ENCODE measurements around the gene BRD3OS.
A peak's percentile ranks its signal among the peaks of the same experiment; 100 is the strongest.

BRD3OS gene

DNA sequence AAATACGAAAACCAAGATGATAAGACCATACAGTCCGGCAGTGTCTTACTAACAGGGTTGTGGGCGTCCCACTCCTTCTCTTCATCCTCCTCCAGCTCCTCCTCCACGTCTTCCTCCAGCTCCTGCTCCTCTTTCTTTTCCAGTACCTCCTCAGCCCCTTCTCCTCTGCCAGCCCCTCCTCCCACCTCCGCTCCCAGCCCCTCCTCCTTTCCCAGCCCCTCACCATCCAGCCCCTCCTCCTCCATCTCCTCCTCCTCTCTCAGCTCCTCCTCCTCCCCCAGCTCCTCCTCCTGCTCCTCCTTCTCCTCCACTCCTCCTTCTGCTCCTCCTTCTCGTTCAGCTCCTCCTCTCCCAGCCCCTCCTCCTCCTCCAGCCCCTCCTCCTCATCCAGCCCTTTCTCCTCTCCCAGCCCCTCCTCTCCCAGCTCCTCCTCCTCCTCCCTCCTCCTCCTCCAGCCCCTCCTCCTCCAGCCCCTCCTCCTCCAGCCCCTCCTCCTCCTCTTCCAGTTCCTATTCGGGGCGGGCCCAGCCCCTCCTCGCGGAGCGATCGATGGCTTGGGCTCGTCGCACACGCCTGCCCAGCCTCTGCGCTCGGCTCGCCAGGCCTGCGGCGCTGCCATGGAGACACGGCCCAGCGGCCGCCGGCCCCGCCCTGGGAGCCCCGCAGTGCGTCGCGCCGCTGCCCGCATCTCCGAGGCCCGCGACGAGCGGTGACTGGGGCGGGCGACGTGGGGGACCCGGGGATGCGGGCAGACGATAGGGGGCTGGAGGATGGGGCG is at the start of gene BRD3OS:
Gene BRD3OS (plus strand): TSS at position 654 of the 778 bp plus-strand sequence. CDS start 1,267 bp downstream, outside the sequence.
- Mint-ChIP-seq H3K27ac (no peak within 1 kb of the TSS), H3K36me3 (no peaks in the 10 kb centered on the region), H3K4me3 (peak within 1 kb of the TSS; percentile 79), H3K9me3 (ENCODE audit: low read depth) (no peaks in the 10 kb centered on the region), H3K4me1 (ENCODE audit: low read depth) (peaks cover 7% of the 10 kb centered on the region), H3K27me3 (no peaks in the 10 kb centered on the region)

- H3K36me3 Mint-ChIP-seq, result no peaks in the 10 kb centered on the region
- no peak overlapping the region for H3K27ac Mint-ChIP-seq
- H3K9me3 Mint-ChIP-seq (ENCODE audit: low read depth), result no peaks in the 10 kb centered on the region
- no peaks in the 10 kb centered on the region for H3K4me1 Mint-ChIP-seq (ENCODE audit: low read depth)
- H3K4me3 Mint-ChIP-seq, result no peak overlapping the region
- no peaks in the 10 kb centered on the region for H3K27me3 Mint-ChIP-seq
Observed at GRCh38 chr9:133975511-133975910, 49.8 kb upstream of the BRD3OS start.

- H3K27me3 Mint-ChIP-seq, result no peaks in the 10 kb centered on the region
- H3K36me3 Mint-ChIP-seq, result no peaks in the 10 kb centered on the region
- no peaks in the 10 kb centered on the region for H3K4me1 Mint-ChIP-seq (ENCODE audit: low read depth)
- no peak overlapping the region for H3K4me3 Mint-ChIP-seq
- no peak overlapping the region for H3K27ac Mint-ChIP-seq
- no peaks in the 10 kb centered on the region for H3K9me3 Mint-ChIP-seq (ENCODE audit: low read depth)
Observed at GRCh38 chr9:133976191-133976861, 49.0 kb upstream of the BRD3OS start.

GRCh38 chr9:133976887-133977286 is 48.4 kb upstream of the BRD3OS start:
- no peaks in the 10 kb centered on the region for H3K4me1 Mint-ChIP-seq (ENCODE audit: low read depth)
- H3K36me3 Mint-ChIP-seq, result no peaks in the 10 kb centered on the region
- H3K9me3 Mint-ChIP-seq (ENCODE audit: low read depth), result no peaks in the 10 kb centered on the region
- no peak overlapping the region for H3K4me3 Mint-ChIP-seq
- no peaks in the 10 kb centered on the region for H3K27me3 Mint-ChIP-seq
- no peak overlapping the region for H3K27ac Mint-ChIP-seq

GRCh38 chr9:133977421-133978201 is 47.7 kb upstream of the BRD3OS start:
- H3K4me3 Mint-ChIP-seq, result no peak overlapping the region
- H3K9me3 Mint-ChIP-seq (ENCODE audit: low read depth), result no peaks in the 10 kb centered on the region
- H3K36me3 Mint-ChIP-seq, result no peaks in the 10 kb centered on the region
- H3K4me1 Mint-ChIP-seq (ENCODE audit: low read depth), result no peaks in the 10 kb centered on the region
- H3K27me3 Mint-ChIP-seq, result no peaks in the 10 kb centered on the region
- H3K27ac Mint-ChIP-seq, result no peak overlapping the region

DNA sequence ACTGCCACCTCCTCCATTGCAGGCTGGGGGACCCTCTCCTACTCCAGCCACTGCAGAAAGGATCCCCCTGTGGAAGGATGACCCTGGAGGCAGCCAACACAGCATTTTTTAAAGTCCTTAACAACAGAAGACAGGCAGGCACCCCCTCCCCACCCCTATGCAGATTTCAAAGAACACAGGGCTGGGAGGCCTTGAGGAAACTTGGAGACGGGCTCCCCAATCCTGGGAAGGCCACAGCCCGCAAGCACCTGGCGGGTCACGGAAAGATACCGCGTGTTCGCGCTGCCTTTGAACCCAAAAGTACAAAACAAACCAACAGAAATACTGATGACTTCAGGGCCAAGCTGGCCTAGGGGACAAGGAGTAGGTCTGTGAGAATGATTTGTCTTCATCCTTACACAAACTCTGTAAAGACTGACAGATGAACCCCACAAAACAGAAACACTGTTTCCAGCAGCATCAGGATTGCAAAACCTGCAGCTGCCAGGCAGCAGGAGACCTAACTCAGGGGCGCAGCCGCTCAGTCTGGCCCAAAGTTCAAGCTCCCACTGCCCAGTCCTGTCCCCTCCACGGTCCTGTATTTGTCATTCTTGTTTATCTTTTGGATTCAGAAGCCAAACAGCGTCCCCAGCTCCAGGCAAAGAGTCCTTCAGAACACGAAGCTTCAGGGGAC is 46.9 kb upstream of the BRD3OS start:
- no peak overlapping the region for H3K27ac Mint-ChIP-seq
- H3K36me3 Mint-ChIP-seq, result no peaks in the 10 kb centered on the region
- no peaks in the 10 kb centered on the region for H3K9me3 Mint-ChIP-seq (ENCODE audit: low read depth)
- no peak overlapping the region for H3K4me3 Mint-ChIP-seq
- H3K27me3 Mint-ChIP-seq, result no peaks in the 10 kb centered on the region
- no peaks in the 10 kb centered on the region for H3K4me1 Mint-ChIP-seq (ENCODE audit: low read depth)

GRCh38 chr9:133978899-133979272 is 46.4 kb upstream of the BRD3OS start:
- Mint-ChIP-seq H3K36me3 (no peaks in the 10 kb centered on the region), H3K4me1 (ENCODE audit: low read depth) (no peaks in the 10 kb centered on the region), H3K9me3 (ENCODE audit: low read depth) (no peaks in the 10 kb centered on the region), H3K4me3 (no peak overlapping the region), H3K27me3 (no peaks in the 10 kb centered on the region), H3K27ac (no peak overlapping the region)

- no peak overlapping the region for H3K27ac Mint-ChIP-seq
- H3K27me3 Mint-ChIP-seq, result no peaks in the 10 kb centered on the region
- H3K4me1 Mint-ChIP-seq (ENCODE audit: low read depth), result no peaks in the 10 kb centered on the region
- H3K9me3 Mint-ChIP-seq (ENCODE audit: low read depth), result no peaks in the 10 kb centered on the region
- H3K36me3 Mint-ChIP-seq, result no peaks in the 10 kb centered on the region
- no peak overlapping the region for H3K4me3 Mint-ChIP-seq
Observed at GRCh38 chr9:133979273-133979920, 45.9 kb upstream of the BRD3OS start.

- no peaks in the 10 kb centered on the region for H3K36me3 Mint-ChIP-seq
- H3K9me3 Mint-ChIP-seq (ENCODE audit: low read depth), result no peaks in the 10 kb centered on the region
- H3K27me3 Mint-ChIP-seq, result no peaks in the 10 kb centered on the region
- H3K27ac Mint-ChIP-seq, result no peak overlapping the region
- no peak overlapping the region for H3K4me3 Mint-ChIP-seq
- H3K4me1 Mint-ChIP-seq (ENCODE audit: low read depth), result no peaks in the 10 kb centered on the region
Observed at GRCh38 chr9:133979921-133980863, 45.1 kb upstream of the BRD3OS start.

DNA sequence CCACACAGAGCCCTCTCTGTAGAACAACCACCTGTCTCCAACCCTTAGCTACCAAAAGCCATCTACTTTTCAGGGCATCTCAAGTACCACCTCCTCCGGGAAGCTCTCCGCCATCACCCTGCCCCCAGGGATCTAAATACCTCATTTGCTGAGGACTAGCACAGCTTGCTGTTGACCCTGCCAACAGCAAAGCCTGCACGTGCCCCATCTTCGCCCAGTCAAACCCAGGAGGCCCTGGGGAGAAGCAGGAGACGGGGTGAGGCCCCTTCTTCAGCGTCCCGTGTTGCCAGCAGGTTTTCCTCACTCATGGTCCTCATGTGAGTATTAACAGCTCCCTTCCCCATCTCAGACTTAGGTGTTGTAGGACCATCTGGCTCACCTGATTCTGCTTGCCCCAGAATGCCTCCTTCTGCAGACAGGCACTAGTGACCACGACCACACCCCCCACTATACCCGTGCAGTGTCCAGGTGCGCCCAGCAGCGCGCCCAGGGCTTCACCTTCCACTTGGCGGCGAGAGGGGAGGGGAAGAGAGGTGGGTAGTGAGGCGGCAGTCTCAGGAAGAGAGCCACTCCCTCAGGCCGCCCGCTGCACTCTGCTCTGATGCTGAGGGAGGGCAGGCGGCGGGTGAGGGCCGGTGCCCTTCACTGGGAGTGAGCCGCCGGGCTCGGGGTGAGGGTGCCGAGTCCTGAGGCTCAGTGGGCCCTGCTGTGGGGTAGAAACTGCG is 44.3 kb upstream of the BRD3OS start:
- Mint-ChIP-seq H3K9me3 (ENCODE audit: low read depth) (no peaks in the 10 kb centered on the region), H3K27me3 (no peaks in the 10 kb centered on the region), H3K4me3 (no peak overlapping the region), H3K36me3 (no peaks in the 10 kb centered on the region), H3K27ac (no peak overlapping the region), H3K4me1 (ENCODE audit: low read depth) (no peaks in the 10 kb centered on the region)

DNA sequence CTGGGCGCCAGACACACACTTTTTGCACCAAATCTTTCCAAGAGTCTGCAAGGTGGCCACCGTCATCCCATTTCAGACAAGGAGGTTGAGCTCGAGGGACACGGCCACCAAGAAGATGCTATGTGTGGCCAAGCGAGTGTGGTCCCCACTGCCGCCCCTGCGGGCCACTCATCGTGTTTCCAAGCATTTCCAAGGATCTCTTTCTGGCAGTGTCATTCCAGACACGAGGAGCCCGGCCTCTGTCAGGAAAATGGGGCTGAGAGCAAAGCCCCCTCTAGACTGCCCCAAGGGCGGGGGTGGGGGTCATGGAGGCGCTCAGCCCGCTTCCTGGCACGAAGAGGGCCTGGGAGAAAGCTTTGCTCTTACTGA is 43.7 kb upstream of the BRD3OS start:
- H3K9me3 Mint-ChIP-seq (ENCODE audit: low read depth), result no peaks in the 10 kb centered on the region
- no peaks in the 10 kb centered on the region for H3K4me1 Mint-ChIP-seq (ENCODE audit: low read depth)
- no peak overlapping the region for H3K27ac Mint-ChIP-seq
- H3K4me3 Mint-ChIP-seq, result no peak overlapping the region
- no peaks in the 10 kb centered on the region for H3K27me3 Mint-ChIP-seq
- H3K36me3 Mint-ChIP-seq, result no peaks in the 10 kb centered on the region

DNA sequence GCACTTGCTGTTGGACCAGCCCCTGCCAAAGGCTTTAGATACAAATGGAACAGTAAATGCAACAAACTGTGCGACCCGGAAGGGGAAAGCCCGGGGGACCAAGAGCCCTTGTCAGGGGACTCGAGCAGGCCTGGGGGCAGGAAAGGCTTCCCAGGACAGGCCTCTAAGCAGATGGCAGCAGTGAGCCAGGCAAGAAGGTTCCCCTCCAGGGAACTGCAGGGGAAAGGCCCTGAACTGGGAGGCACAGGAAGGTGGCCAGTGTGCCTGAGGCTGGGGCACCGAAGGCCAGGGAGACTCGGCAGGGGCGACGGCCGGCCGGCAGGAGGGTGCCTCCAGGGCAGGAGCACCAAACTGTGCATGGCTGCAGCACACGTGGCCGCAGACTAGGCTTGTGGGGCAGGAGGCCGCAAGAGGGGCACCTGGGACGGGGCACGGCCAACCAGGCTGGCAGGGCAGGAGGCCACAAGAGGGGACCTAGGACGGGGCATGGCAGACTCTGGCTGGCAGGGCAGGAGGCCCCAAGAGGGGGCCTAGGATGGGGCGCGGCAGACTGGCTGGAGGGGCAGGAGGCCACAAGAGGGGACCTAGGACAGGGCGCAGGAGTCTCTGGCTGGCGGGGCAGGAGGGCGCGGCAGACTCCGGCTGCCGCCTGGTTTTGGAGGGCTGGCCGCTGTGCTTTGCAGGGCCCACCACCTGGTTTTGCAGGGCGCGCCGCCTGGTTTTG is 43.2 kb upstream of the BRD3OS start:
- Mint-ChIP-seq H3K27ac (no peak overlapping the region), H3K9me3 (ENCODE audit: low read depth) (no peaks in the 10 kb centered on the region), H3K4me1 (ENCODE audit: low read depth) (no peaks in the 10 kb centered on the region), H3K36me3 (no peaks in the 10 kb centered on the region), H3K4me3 (no peak overlapping the region), H3K27me3 (no peaks in the 10 kb centered on the region)

Data from activated naive CD8-positive, alpha-beta T cell (primary cell).